Astrocyte (in vitro differentiated cells and primary cell): ENCODE data around the gene TPX2. TPM values are rescaled to one million over a fixed set of nuclear protein-coding genes. Genes with fewer than 3 reads are reported as not detected.

Experiments
- DNase-seq: peaks from one replicate; pipeline ENCODE4 v3.0.0-alpha.2; 2010; ENCODE audit warnings: low read depth
- FAIRE-seq: peaks from 2 replicates; lab custom pipeline; 2011; peaks lifted over from hg19 to GRCh38; lab: Jason Lieb, UNC
- H2AFZ ChIP-seq: 2 replicates; pipeline ENCODE4 v1.6.0; 2012; ENCODE audit warnings: low read depth, low read length, inconsistent platforms
- H3K27ac ChIP-seq: 2 replicates; pipeline ENCODE4 v1.5.1; 2011; ENCODE audit warnings: low read depth, low read length, inconsistent platforms
- H3K27me3 ChIP-seq: 2 replicates; pipeline ENCODE4 v1.6.0; 2011; ENCODE audit warnings: low read length, inconsistent platforms; ENCODE audit not compliant: insufficient read depth
- H3K36me3 ChIP-seq: 2 replicates; pipeline ENCODE4 v1.5.1; 2011; ENCODE audit warnings: low read length, inconsistent platforms; ENCODE audit not compliant: insufficient read depth
- H3K4me1 ChIP-seq: 2 replicates; pipeline ENCODE4 v1.5.1; 2011; ENCODE audit warnings: low read length, inconsistent platforms; ENCODE audit not compliant: insufficient read depth
- H3K4me2 ChIP-seq: 2 replicates; pipeline ENCODE4 v1.6.0; 2012; ENCODE audit warnings: low read length, inconsistent platforms
- H3K4me3 ChIP-seq: 2 replicates; pipeline ENCODE4 v1.5.1; 2011; ENCODE audit warnings: low read depth, mild to moderate bottlenecking, low read length, inconsistent platforms; ENCODE audit not compliant: insufficient read depth
- H3K79me2 ChIP-seq: 2 replicates; pipeline ENCODE4 v1.6.0; 2012; ENCODE audit warnings: mild to moderate bottlenecking, low read length, inconsistent platforms; ENCODE audit not compliant: insufficient read depth
- H3K9ac ChIP-seq: 2 replicates; pipeline ENCODE4 v1.6.0; 2012; ENCODE audit warnings: mild to moderate bottlenecking, low read length, inconsistent platforms
- H3K9me3 ChIP-seq: 2 replicates; pipeline ENCODE4 v1.5.1; 2012; ENCODE audit warnings: low read depth, mild to moderate bottlenecking, low read length, inconsistent platforms; ENCODE audit not compliant: insufficient read depth
- H4K20me1 ChIP-seq: 2 replicates; pipeline ENCODE4 v1.6.0; 2012; ENCODE audit warnings: low read length, inconsistent platforms; ENCODE audit not compliant: insufficient read depth
- H3K27ac Mint-ChIP-seq: one replicate; pipeline ENCODE4 v1.8.0; 2021; ENCODE audit warnings: mild to moderate bottlenecking, mixed read lengths; ENCODE audit not compliant: unreplicated experiment
- H3K27me3 Mint-ChIP-seq: one replicate; pipeline ENCODE4 v1.8.0; 2021; ENCODE audit warnings: low read depth, mixed read lengths; ENCODE audit not compliant: unreplicated experiment
- H3K36me3 Mint-ChIP-seq: one replicate; pipeline ENCODE4 v1.8.0; 2021; ENCODE audit warnings: low read depth, mixed read lengths; ENCODE audit not compliant: unreplicated experiment
- H3K4me1 Mint-ChIP-seq: one replicate; pipeline ENCODE4 v1.8.0; 2021; ENCODE audit warnings: low read depth, mixed read lengths; ENCODE audit not compliant: unreplicated experiment
- H3K4me3 Mint-ChIP-seq: one replicate; pipeline ENCODE4 v1.8.0; 2021; ENCODE audit warnings: mild to moderate bottlenecking, moderate library complexity, mixed read lengths; ENCODE audit not compliant: unreplicated experiment
- H3K9me3 Mint-ChIP-seq: one replicate; pipeline ENCODE4 v1.8.0; 2021; ENCODE audit warnings: mild to moderate bottlenecking, mixed read lengths; ENCODE audit not compliant: unreplicated experiment
- EZH2 ChIP-seq: IDR thresholded peaks from 2 replicates; pipeline ENCODE4 v1.6.1; 2012; ENCODE audit warnings: mild to moderate bottlenecking, low read length, inconsistent platforms; ENCODE audit not compliant: insufficient read depth
- total RNA-seq: library from RNA; stranded (reverse); gene quantifications from 2 replicates; pipeline ENCODE4 v1.2.1, GENCODE V29; 2021
- TF ChIP-seq, protein P1 (sequence below): IDR thresholded peaks from 2 replicates; pipeline ENCODE4 v1.5.1; 2011; ENCODE audit warnings: low read depth, mild to moderate bottlenecking, inconsistent platforms, low read length, moderate library complexity; ENCODE audit not compliant: insufficient read depth

Gene TPX2
- total RNA-seq, 1 donor from 2014 or later = 41.6 TPM

DNA sequence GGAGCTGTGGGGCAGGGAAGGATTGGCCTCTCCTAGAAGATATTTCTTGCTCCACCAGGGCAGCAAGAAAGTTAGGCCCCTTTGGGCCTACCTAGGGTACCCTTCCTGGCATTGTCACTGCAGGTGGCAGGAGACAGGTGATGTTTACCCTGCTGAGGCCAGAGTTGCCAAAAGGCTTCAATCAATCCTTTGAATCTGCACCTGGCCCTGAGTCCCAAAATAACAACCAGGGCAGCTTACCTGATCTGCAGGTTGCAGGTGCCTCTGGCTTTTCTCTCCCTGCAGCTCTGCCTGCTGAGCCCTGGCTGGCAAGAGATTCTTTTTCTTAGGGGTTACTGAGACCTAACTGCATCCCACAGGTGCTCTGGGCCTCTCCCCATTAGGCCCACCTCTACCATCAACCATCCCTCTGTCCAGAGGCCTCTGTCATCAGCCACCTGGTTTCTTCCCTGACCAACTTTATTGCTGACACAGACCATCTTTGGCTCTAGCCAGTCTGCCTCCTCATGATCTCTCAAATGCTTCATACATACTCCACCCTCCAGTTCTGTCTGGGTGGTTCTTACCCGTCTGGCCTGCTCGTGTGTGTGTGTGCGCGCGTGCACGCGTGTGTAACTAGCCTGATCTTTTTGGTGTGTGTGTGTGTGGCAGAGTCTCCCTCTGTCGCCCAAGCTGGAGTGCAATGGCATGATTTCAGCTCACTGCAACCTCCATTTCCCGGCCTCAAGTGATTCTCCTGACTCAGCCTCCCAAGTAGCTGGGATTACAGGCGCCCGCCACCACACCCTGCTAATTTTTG lies 30.2 kb upstream of the TPX2 start:
- H3K27me3 Mint-ChIP-seq = no peaks in the 10 kb centered on the region
- no peak for TF ChIP-seq EZH2
- TF ChIP-seq, protein P1, sequence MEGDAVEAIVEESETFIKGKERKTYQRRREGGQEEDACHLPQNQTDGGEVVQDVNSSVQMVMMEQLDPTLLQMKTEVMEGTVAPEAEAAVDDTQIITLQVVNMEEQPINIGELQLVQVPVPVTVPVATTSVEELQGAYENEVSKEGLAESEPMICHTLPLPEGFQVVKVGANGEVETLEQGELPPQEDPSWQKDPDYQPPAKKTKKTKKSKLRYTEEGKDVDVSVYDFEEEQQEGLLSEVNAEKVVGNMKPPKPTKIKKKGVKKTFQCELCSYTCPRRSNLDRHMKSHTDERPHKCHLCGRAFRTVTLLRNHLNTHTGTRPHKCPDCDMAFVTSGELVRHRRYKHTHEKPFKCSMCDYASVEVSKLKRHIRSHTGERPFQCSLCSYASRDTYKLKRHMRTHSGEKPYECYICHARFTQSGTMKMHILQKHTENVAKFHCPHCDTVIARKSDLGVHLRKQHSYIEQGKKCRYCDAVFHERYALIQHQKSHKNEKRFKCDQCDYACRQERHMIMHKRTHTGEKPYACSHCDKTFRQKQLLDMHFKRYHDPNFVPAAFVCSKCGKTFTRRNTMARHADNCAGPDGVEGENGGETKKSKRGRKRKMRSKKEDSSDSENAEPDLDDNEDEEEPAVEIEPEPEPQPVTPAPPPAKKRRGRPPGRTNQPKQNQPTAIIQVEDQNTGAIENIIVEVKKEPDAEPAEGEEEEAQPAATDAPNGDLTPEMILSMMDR = no peak

DNA sequence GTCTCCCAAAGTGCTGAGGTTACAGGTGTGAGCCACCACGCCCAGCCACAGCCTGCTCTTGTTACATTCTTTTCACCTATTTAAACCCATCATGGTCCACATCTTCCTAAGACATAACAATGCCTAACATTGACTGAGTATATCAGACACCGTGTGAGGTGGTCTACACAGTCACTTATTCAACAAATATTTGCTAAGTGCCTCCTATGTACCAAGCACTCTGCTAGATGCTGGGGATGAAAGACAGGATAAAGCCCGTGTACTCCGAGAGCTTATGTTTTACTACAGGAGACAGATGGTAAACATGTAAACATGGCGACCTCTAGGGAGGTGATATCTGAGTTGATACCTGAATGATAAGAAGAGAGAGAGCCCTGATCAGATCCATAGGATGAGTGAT lies 29.2 kb upstream of the TPX2 start:
- Histone ChIP-seq H3K79me2 (peaks cover 88% of the 10 kb centered on the region), H3K4me3 (no peak overlapping the region), H4K20me1 (no peaks in the 10 kb centered on the region), H3K4me2 (no peak overlapping the region), H3K4me1 (peaks cover 37% of the 10 kb centered on the region), H3K36me3 (peaks cover 47% of the 10 kb centered on the region), H3K27me3 (no peaks in the 10 kb centered on the region), H2AFZ (no peak overlapping the region), H3K9ac (no peak overlapping the region), H3K9me3 (no peaks in the 10 kb centered on the region), H3K27ac (no peak overlapping the region)
- FAIRE-seq = no peak
- H3K27ac Mint-ChIP-seq = no peak overlapping the region
- H3K9me3 Mint-ChIP-seq = no peaks in the 10 kb centered on the region
- TF ChIP-seq, protein P1 = no peak
- no peak for TF ChIP-seq EZH2
- peaks cover 53% of the 10 kb centered on the region for H3K4me1 Mint-ChIP-seq
- H3K4me3 Mint-ChIP-seq = no peak overlapping the region
- peaks cover 40% of the 10 kb centered on the region for H3K36me3 Mint-ChIP-seq
- H3K27me3 Mint-ChIP-seq = no peaks in the 10 kb centered on the region
- no peak for DNase-seq

More for the DNA sequence above, 30.2 kb upstream of the TPX2 start:
- H4K20me1 ChIP-seq = no peaks in the 10 kb centered on the region
- DNase-seq (no peak), FAIRE-seq (no peak)
- no peak overlapping the region for H3K4me3 Mint-ChIP-seq
- H3K79me2 ChIP-seq = peaks cover 87% of the 10 kb centered on the region
- no peaks in the 10 kb centered on the region for H3K27me3 ChIP-seq
- no peak overlapping the region for H3K4me3 ChIP-seq
- peaks cover 41% of the 10 kb centered on the region for H3K36me3 ChIP-seq
- H3K4me1 Mint-ChIP-seq = peaks cover 57% of the 10 kb centered on the region
- H2AFZ ChIP-seq = no peak overlapping the region
- no peak overlapping the region for H3K9ac ChIP-seq
- H3K9me3 ChIP-seq = no peaks in the 10 kb centered on the region
- H3K4me1 ChIP-seq = peaks cover 43% of the 10 kb centered on the region
- no peak overlapping the region for H3K4me2 ChIP-seq
- peaks cover 36% of the 10 kb centered on the region for H3K36me3 Mint-ChIP-seq
- H3K27ac Mint-ChIP-seq = no peak overlapping the region
- H3K9me3 Mint-ChIP-seq = no peaks in the 10 kb centered on the region
- no peak overlapping the region for H3K27ac ChIP-seq
